Activated CD4-positive, CD25-positive, alpha-beta regulatory T cell (primary cell): Measurements from ENCODE around the gene THSD4.

Experiments used
- DNase-seq, 4 experiments: peaks; one replicate each; lab custom pipeline; 2025; lab: John Stamatoyannopoulos, UW

The THSD4 gene

GRCh38 chr15:71225851-71226250 is 110.6 kb downstream of the THSD4 start:
- no peak for DNase-seq

GRCh38 chr15:71226536-71227455 is 111.5 kb downstream of the THSD4 start:
- DNase-seq: no peak

GRCh38 chr15:71228403-71228802 is 113.1 kb downstream of the THSD4 start:
- DNase-seq: no peak

DNA sequence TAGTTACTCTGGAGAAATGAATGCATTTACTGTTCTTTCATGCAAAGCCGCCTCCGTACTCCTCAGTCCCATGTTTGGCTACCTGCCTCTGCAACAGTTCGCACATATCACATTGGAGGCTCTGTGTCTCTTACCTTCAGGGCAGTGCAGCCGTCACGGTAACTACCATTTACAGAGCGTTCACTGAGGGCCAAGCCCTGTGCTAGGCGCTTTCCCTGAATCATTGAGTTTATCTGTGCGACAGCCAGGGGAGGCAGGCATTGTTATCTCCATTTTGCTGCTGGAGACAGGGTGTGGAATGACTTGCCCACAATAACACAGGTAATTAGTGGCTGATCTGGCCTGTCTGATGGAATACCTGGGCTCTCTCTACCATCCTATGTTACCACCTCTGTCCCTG is 115.0 kb downstream of the THSD4 start:
- DNase-seq: no peak

GRCh38 chr15:71231758-71232157 is 116.5 kb downstream of the THSD4 start:
- DNase-seq: no peak

DNA sequence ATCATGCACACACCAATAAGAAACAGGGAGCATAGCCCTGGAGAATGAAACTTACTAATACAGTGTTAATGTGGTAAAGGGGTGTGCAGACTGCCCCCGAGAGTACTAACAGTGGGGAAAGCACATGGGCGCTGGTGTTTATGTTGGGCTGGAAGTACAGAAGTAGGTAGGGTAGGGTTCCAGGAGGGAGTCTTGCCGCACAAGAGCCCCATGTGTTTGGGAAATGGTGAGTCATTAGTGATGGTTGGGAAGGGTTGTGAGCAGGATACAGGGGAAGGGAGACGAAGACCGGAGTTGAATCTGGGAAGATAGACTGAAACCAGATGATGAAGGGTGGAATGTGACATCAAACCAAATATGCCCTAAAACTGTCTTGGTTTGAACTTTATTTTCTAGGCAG is 117.1 kb downstream of the THSD4 start:
- DNase-seq: no peak

DNA sequence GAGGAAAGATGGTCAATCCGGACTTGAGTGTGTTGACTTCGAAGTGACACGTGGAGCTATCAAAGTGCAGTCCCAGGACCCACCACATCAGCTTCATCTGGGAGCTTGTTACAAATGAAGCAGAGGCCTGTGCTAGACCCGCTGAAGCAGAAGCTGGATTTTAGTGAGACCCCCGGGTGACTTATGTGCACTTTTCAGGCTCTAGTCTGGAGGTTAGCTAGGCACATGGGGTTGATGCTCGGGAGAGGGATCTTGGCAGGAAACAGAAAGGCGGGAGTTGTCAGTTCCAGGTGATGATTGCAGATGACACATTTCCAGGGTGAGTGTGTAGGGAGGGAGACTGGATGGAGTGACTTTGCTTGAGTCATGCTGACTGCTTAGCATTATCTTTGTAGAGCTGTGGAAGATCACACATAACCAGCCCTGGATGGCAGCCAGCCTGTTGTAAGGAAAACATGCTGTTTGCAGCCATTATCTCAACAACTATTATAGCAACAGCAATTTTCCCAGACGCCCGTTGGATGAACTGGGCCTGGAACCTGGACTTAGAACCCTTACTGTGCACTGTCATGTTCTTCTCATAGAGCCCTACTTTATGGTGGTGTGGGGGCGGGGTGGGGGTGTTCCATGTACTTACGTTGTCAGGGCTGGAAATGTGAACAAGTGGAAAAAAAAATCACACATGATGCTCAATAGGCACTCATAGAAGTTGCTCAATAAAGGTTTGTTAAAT is 122.4 kb downstream of the THSD4 start:
- no peak for DNase-seq

- DNase-seq: no peak
These were observed 123.7 kb downstream of the THSD4 start for GRCh38 chr15:71238926-71239325.

- DNase-seq: no peak
These were observed 124.5 kb downstream of the THSD4 start for GRCh38 chr15:71239592-71240364.

- no peak for DNase-seq
These were observed 127.0 kb downstream of the THSD4 start for GRCh38 chr15:71242292-71242691.

DNA sequence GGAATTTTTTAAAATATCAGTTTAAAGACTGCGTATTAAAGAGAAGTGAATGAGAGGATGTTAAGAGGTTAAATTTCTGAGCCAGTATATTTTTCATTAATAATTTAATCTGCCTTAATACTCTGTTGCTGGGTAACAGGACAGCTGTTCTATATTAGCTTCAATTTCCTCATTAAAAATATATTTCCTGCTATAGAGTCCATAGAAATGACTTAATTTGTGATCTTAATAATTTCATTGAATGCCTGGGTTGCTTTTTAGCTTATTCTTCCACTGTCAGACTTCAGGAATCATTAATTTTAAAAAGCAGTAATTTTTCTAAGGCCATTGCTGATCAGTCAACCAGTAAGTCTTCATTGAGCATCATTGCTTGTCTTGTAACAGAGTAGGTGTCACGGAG is 129.0 kb downstream of the THSD4 start:
- DNase-seq: no peak

GRCh38 chr15:71245588-71245987 is 130.3 kb downstream of the THSD4 start:
- no peak for DNase-seq

DNA sequence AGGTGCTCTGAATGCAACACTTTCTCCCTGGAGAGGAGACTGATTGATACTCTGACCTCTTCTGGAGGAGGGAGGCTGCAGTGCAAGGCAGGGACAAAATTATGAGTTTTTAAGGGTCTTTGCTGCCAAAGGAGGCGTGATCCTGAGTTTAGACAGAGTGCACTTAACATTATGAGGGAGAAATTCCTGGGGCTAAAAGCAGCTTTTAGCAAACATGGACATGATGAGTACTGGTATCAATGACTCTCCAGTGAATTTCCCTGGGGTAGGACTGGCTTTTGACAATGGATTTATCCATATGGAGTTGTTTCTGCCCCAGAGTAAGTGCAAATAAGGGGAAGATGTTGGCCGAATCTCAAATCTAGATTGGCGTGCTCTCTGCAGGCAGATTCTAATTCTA is 133.1 kb downstream of the THSD4 start:
- no peak for DNase-seq

GRCh38 chr15:71249986-71250385 is 134.7 kb downstream of the THSD4 start:
- DNase-seq: no peak

- no peak for DNase-seq
These were observed 135.8 kb downstream of the THSD4 start for GRCh38 chr15:71250936-71251583.

GRCh38 chr15:71251584-71252043 is 136.3 kb downstream of the THSD4 start:
- no peak for DNase-seq

- DNase-seq: no peak
These were observed 136.9 kb downstream of the THSD4 start for GRCh38 chr15:71252044-71252739.

DNA sequence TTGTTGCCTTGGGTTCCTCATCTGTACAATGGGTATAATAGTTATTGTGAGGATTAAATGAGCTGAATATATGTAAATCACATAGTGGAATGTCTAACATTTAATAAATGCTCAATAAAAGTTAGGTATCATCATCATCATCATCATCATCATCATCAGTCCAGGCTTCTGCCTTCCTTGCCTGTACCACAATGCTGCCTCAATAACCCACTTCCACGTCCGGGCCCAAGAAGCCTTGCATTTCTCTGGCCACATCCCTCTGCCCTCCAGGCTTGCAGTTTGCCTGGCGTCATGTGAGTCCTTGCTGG is 137.4 kb downstream of the THSD4 start:
- DNase-seq: no peak

DNA sequence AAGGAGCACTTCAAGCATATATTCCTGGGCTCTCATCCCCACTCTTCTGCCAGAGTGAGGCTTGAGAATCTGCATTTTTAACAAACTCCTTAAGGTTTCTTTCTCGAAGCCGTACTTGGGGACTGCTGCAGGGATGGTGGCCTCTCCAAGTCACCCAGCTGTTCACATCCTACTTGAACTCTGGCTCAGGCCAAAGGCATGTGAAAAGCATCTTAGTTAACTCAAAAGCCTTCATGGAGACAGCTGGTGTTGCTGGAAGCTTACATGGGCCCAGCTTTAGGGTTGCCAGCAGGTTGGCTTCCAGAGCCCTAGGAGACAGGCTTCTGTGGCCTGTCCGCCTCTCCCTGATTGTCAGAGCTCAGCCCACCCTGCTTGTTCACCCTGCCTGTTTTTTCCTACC is 139.2 kb downstream of the THSD4 start:
- DNase-seq: no peak

GRCh38 chr15:71256934-71257664 is 141.8 kb downstream of the THSD4 start:
- no peak for DNase-seq

GRCh38 chr15:71259866-71260265 is 144.6 kb downstream of the THSD4 start:
- DNase-seq: no peak
